ENCODE measurements around the gene ANKRD11. TPM values are rescaled to one million over a fixed set of nuclear protein-coding genes. Genes with fewer than 3 reads are reported as not detected.
"Not testable (repeated sequence)": the region's sequence is repeated elsewhere in the genome, so short reads cannot be mapped to it uniquely, and the experiment has no call there.

ANKRD11 gene
- total and polyA plus RNA-seq, 2 donors, result 51.2 to 73.3 TPM

DNA sequence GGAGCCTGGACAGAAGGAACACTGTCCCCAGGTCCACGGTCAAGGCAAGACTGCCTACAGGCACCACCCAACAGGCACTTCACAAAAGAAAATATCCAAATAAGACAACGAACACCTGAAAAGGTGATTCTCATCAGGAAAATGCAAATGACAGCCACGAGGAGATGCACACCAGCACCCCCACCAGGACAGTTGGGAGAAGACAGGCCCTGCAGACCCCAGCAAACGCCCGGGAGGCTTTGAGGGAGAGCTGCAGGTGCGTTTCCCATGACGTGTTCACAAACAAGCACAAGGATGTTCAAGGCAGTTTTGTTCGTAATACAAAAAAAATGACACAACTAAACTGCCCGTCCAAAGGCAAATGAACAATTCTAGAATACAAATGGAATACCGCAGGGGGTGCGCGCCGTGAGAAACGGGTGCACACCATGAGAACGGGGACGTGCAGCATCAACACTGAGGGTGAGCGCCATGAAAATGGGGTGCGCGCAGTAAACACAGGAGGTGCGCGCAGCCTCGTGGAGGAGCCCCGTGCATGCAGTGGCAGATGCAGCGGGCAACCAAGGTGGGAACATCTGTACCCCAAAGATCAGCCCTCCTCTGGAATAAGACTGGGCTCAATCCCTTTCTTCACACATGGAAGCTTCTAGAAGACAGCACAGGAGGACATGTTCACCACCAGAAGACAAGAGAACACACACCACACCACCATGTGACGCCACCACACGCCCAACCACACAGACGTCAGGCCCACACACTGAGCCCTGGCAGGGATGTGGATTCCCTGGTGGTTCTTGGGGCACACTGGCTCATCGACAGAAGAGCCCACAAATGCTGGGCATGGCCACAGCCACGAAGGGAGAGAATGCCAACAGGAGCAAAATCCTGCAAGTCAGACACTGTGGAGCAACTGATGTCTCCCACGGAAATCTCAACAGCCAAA lies 181.7 kb downstream of the ANKRD11 start:
- peaks cover 3% of the 10 kb centered on the region for H3K36me3 ChIP-seq (ENCODE audit: insufficient read depth)
- H3K4me1 ChIP-seq (ENCODE audit: insufficient read depth), result no peaks in the 10 kb centered on the region
- H3K4me3 ChIP-seq (ENCODE audit: low read depth, low read length), result no peak overlapping the region
- no peak overlapping the region for H3K27ac ChIP-seq (ENCODE audit: low read depth)
- no peak for DNase-seq (ENCODE audit: extremely low spot score)
- WGBS, result 83% methylated on average over 30 of the region's 30 CpGs

DNA sequence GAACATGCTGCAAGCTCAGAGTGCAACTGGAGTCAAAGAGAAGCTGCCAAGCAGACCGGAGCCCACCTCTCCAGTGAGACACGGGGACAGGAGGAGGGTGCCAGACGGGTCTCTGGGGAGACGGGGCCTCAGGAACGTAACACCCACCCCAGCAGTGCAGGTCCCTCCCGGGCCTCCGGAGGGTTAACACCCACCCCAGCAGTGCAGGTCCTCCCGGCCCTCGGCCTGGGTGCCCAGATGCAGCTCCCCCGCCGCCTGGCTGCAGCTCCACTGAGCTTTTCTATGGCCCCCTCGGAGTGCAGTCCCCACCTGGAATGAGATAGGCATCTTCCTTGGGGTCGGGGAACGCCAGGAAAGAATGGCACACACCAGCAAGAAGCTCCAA lies 182.9 kb downstream of the ANKRD11 start:
- H3K36me3 ChIP-seq (ENCODE audit: insufficient read depth), result peaks cover 3% of the 10 kb centered on the region
- H3K27ac ChIP-seq (ENCODE audit: low read depth), result no peak overlapping the region
- H3K4me1 ChIP-seq (ENCODE audit: insufficient read depth), result no peaks in the 10 kb centered on the region
- no peak for DNase-seq (ENCODE audit: extremely low spot score)
- 95% methylated on average over 14 of the region's 14 CpGs for WGBS
- no peak overlapping the region for H3K4me3 ChIP-seq (ENCODE audit: low read depth, low read length)

DNA sequence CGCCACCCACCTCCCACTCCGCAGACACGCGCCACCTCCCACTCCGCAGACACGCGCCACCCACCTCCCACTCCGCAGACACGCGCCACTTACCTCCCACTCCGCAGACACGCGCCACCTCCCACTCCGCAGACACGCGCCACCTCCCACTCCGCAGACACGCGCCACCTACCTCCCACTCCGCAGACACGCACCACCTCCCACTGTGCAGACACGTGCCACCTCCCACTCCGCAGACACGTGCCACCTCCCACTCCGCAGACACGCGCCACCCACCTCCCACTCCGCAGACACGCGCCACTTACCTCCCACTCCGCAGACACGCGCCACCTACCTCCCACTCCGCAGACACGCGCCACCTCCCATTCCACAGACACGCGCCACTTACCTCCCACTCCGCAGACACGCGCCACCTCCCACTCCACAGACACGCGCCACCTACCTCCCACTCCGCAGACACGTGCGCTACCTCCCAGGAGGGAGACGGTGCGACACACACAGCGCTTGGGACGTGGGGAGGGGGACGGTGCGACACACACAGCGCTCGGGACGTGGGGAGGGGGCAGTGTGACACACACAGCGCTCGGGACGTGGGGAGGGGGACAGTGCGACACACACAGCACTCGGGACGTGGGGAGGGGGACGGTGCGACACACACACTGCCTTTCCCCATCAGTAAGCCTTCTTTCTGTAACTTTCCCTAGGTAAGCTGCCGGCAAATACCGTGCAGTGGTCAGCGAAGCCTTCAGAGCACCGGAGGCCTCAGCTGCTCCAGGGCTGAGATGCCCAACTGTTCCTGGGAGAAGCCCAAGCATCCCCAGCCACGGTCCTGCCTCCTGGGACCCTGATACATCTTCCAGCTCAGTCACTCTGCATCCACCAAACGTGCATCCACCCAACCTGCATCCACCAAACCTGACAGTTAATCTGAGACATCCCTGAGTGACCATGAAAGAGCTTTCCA lies 183.6 kb downstream of the ANKRD11 start:
- not testable (repeated sequence) for H3K4me1 ChIP-seq (ENCODE audit: insufficient read depth); H3K4me3 ChIP-seq (ENCODE audit: low read depth, low read length); H3K36me3 ChIP-seq (ENCODE audit: insufficient read depth); H3K27ac ChIP-seq (ENCODE audit: low read depth); DNase-seq (ENCODE audit: extremely low spot score)
- 96% methylated on average over 53 of the region's 69 CpGs for WGBS

DNA sequence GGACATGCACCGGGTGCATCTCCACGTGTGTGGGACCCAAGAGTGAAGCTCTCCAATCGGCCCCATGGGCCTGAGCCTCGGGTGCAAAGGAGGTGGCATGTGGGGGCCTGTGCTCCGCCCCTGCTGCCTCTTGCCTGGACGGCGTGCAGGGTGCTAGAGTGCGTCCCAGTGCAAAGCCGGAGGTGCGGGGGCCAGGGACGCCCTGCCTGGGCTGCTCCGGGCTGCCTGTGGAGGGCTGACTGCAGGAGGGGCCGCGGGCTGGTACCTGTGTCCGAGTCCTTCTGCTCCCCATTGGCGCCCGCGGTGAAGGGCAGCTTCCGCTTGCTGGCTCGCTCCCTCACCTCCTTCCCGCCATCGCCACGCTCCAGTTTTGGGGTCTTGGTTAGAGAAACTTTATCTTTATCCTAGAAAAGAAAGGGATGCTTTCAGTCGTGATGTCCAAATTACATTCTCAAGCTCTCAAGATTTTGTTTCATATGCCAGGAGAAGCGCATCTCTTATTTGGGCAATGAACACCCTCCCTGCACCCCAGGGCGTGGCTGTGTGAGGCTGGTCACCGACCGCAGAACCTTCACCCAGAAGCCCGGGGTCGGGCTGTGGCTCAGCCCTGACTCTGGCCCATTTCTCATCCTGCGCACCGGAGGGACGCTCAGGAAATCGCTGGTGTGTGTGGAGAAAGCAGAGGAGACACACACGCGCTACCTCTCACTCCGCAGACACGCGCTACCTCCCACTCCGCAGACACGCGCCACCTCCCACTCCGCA lies 185.2 kb downstream of the ANKRD11 start:
- Histone ChIP-seq H3K4me3 (ENCODE audit: low read depth, low read length) (no peak overlapping the region), H3K4me1 (ENCODE audit: insufficient read depth) (no peaks in the 10 kb centered on the region), H3K27ac (ENCODE audit: low read depth) (no peak overlapping the region), H3K36me3 (ENCODE audit: insufficient read depth) (peaks cover 3% of the 10 kb centered on the region)
- WGBS, result 90% methylated on average over 43 of the region's 43 CpGs
- DNase-seq (ENCODE audit: extremely low spot score), result no peak

DNA sequence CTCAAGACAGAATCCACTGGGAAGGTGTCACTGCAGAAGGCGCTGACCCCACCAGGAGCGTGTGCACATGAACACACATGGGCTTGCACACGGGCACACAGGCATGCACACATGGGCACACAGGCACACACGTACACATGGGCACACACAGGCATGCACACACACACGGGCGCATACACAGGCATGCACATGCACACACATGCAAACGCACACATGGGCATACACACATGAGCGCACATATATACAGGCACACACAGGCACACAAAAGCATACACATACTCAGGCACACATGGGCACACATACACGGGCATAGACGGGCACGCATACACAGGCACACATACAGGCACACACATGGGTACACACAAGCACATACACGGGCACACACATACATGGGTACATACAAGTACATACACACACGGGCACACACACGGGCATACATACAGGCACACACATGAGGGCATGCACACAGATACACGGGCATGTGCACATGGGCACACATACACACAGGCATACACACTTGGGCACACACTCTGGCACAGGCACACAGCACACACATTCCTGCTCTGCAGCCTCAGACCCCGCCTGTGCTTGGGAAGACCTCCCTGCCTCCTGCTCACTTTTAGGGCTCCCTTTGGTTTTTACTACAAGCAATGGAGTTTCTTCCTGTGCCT lies 186.0 kb downstream of the ANKRD11 start:
- H3K36me3 ChIP-seq (ENCODE audit: insufficient read depth), result peaks cover 3% of the 10 kb centered on the region
- no peaks in the 10 kb centered on the region for H3K4me1 ChIP-seq (ENCODE audit: insufficient read depth)
- WGBS, result 95% methylated on average over 16 of the region's 16 CpGs
- H3K4me3 ChIP-seq (ENCODE audit: low read depth, low read length), result no peak overlapping the region
- H3K27ac ChIP-seq (ENCODE audit: low read depth), result no peak overlapping the region
- no peak for DNase-seq (ENCODE audit: extremely low spot score)

DNA sequence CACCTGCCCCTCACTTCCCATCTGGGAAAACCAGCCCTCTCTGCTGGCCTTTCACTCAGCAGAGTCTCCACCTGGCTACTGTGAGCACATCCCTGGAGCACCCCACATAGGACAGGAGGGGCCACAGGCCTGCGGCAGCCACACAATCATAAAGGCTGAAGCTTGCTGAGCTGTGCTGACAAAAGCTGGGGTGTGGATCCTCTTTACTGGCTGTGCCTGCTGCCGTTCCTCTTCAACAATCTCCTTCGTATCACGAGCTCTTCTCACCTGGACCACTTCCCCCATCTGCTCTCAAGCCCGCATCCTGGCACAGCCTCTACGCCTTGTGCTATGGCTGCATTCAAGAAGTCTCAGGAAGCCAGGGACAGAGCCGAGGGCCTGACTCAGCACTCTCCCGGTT lies 186.7 kb downstream of the ANKRD11 start:
- H3K27ac ChIP-seq (ENCODE audit: low read depth), result no peak overlapping the region
- WGBS, result 85% methylated on average over 8 of the region's 8 CpGs
- H3K4me1 ChIP-seq (ENCODE audit: insufficient read depth), result no peaks in the 10 kb centered on the region
- peaks cover 3% of the 10 kb centered on the region for H3K36me3 ChIP-seq (ENCODE audit: insufficient read depth)
- no peak overlapping the region for H3K4me3 ChIP-seq (ENCODE audit: low read depth, low read length)
- DNase-seq (ENCODE audit: extremely low spot score), result no peak

DNA sequence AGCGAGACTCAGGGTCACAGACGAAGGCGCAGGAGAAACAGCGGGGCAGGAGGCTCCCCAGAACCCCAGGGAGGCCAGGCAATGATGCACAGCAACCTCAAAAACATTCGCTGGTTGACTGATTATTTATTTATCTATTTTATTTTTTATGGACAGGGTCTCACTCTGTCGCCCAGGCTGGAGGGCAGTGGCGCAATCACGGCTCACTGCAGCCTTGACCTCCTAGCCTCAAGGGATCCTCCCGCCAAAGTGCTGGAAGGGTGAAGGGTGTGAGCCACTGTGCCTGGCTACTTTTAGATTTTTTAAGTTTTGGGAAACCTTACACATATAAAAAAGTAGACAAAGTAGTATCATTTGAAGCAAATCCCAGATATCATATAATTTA lies 189.4 kb downstream of the ANKRD11 start:
- H3K4me3 ChIP-seq (ENCODE audit: low read depth, low read length), result no peak overlapping the region
- peaks cover 3% of the 10 kb centered on the region for H3K36me3 ChIP-seq (ENCODE audit: insufficient read depth)
- H3K27ac ChIP-seq (ENCODE audit: low read depth), result no peak overlapping the region
- DNase-seq (ENCODE audit: extremely low spot score), result no peak
- 87% methylated on average over 9 of the region's 9 CpGs for WGBS
- H3K4me1 ChIP-seq (ENCODE audit: insufficient read depth), result no peaks in the 10 kb centered on the region

DNA sequence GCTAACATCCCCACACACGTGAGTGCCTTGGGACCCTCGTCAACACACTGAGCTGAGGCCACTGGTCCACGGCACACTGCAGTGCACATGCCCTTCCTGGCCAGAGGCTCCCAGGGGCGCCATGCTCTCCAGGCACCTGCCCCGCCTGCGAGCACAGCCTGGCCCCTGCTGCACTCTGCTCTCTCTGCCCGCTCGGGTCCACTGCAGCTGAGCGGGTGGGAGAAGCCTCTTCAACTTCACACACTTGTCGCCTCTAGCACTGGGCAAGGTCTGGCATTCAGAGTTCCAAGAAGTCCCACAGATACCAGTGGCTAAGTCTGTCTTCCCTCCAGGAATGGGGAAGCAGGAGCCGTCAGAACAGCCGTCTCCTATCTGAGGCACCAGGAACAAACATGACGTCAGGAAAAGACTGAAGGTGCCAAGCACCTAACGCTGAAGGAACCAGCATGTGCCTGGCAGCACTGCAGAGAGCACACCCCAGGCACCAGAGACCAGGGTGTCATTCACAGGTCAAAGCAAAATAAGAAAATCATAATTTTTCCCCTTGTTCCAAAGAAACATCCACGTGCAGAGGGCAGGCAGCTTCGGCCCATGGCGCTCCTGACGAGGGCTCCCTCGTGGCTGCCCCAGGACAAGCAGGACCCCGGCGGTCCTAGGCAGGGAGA lies 189.9 kb downstream of the ANKRD11 start:
- Histone ChIP-seq H3K4me1 (ENCODE audit: insufficient read depth) (no peaks in the 10 kb centered on the region), H3K36me3 (ENCODE audit: insufficient read depth) (peaks cover 3% of the 10 kb centered on the region), H3K4me3 (ENCODE audit: low read depth, low read length) (no peak overlapping the region), H3K27ac (ENCODE audit: low read depth) (no peak overlapping the region)
- WGBS, result 72% methylated on average over 21 of the region's 21 CpGs
- no peak for DNase-seq (ENCODE audit: extremely low spot score)

DNA sequence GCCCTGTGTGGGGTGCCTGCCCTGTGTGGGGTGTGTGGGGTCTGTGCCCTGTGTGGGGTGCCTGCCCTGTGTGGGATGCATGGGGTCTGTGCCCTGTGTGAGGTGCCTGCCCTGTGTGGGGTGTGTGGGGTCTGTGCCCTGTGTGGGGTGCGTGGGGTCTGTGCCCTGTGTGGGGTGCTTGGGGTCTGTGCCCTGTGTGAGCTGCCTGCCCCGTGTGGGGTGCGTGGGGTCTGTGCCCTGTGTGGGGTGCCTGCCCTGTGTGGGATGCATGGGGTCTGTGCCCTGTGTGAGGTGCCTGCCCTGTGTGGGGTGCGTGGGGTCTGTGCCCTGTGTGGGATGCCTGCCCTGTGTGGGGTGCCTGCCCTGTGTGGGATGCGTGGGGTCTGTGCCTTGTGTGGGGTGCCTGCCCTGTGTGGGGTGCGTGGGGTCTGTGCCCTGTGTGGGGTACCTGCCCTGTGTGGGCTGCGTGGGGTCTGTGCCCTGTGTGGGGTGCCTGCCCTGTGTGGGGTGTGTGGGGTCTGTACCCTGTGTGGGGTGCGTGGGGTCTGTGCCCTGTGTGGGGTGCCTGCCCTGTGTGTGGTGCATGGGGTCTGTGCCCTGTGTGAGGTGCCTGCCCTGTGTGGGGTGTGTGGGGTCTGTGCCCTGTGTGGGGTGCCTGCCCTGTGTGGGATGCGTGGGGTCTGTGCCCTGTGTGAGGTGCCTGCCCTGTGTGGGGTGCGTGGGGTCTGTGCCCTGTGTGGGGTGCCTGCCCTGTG lies 190.8 kb downstream of the ANKRD11 start:
- not testable (repeated sequence) for DNase-seq (ENCODE audit: extremely low spot score); H3K36me3 ChIP-seq (ENCODE audit: insufficient read depth); H3K27ac ChIP-seq (ENCODE audit: low read depth); H3K4me1 ChIP-seq (ENCODE audit: insufficient read depth); H3K4me3 ChIP-seq (ENCODE audit: low read depth, low read length)
- 94% methylated on average over 10 of the region's 10 CpGs for WGBS

DNA sequence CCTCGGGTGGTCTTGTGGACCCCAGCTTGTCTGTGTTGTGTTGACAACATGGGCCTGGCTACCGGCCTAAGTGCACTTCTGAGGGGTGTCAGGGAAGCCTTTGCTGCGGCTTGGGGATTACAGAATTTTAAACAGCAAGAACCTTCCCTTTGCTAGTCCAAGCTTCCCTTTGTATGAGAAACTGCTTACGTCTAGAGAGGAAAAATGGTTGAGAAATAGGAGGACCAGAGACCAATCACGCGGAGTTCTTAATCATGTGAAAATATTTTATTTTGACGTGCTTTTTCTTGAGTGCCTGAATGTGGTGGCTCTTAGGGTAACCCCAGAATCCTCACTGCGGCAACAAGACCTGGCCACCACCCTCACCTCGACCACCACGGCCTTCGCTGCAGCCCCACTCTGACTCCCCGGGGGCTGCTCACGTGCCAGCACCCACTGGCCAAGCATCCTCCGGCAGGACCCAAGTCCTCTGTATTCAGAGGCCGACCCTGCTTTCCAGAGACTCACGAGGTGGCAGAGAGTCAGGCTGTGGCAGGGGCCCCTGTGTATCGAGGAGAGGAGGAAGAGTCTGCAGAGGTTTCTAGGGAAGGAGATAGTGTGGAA lies 191.6 kb downstream of the ANKRD11 start:
- H3K36me3 ChIP-seq (ENCODE audit: insufficient read depth), result no peaks in the 10 kb centered on the region
- H3K4me3 ChIP-seq (ENCODE audit: low read depth, low read length), result no peak overlapping the region
- peak overlapping the region; percentile 18 for H3K27ac ChIP-seq (ENCODE audit: low read depth)
- WGBS, result 87% methylated on average over 17 of the region's 17 CpGs
- no peak for DNase-seq (ENCODE audit: extremely low spot score)
- H3K4me1 ChIP-seq (ENCODE audit: insufficient read depth), result no peaks in the 10 kb centered on the region

DNA sequence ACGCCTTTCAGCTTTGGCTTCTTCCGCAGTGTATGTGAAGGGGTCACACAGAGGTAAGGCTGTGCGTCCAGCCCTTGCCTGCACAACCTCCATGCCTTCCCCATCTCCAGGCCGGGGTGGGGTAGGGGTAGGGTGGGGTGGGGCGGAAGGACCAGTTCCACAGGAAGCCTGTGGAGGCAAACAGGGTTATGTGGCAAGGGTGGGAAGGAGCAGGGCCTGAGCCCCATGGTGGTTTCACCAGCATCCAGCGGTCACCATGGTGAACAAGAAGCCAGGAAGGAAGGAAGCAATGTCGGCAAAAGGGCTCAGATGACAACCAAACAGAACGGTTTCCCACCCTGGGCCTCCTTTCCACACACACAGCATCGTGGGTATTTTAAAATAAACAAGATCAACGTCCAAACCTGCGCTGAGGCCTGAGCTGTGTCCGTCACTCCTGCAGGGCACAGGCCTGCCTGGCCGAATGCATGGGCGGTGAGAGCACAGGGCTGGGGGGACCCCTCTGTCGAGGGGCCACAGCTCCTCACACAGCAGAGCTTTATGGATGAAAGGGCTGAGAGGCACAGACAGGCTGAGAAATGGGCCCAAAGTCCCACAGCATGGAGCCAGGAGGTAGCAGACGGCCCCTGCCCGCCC lies 192.3 kb downstream of the ANKRD11 start:
- no peak overlapping the region for H3K4me3 ChIP-seq (ENCODE audit: low read depth, low read length)
- H3K4me1 ChIP-seq (ENCODE audit: insufficient read depth), result no peaks in the 10 kb centered on the region
- WGBS, result 77% methylated on average over 17 of the region's 17 CpGs
- no peak for DNase-seq (ENCODE audit: extremely low spot score)
- no peaks in the 10 kb centered on the region for H3K36me3 ChIP-seq (ENCODE audit: insufficient read depth)
- peak overlapping the region; percentile 44 for H3K27ac ChIP-seq (ENCODE audit: low read depth)
